ENCODE results near the gene IKBKE.
A peak's percentile ranks its signal among the peaks of the same experiment; 100 is the strongest.

Gene IKBKE

DNA sequence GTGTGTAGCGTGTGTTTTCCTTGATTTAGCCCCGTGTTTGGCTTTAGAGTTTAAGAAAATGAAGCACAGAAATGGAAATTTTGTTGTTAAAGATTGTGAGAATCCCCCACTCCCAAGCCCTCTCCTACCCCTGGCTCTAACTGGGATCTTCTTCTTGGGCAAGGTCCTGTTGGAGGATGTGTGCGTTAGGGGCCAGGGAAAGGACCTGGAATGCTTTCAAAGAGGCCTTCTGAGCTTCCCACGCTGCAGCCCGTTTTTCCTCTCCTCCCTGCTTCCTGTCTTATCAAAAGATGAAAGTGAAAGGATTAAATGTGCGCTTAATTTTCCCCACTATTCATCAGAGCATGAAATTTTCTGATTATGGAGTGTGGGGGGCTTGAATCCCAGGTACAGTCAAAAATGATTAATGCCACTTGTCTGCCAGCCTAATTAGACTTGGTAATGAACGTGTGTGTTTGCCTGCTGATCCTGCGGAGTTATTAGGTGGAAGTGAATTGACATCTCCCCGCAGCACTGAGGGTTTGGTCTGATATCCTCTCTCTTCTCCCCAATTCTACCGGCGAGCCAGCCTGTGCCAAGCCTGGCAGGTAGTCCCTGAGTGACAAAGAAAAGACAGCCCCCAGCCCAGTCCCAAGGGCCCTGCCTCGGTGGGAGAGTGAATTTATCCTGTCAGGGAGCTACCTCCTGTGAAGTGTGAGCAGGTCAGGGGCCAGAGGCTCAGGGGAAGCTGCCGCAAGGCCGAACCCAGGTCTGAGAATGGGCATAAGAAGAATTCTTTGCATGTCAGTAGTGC is 42.0 kb downstream of the IKBKE start:
- TF ChIP-seq GATA2 (IDR thresholded peaks at IDR 0.05; ENCODE audit: low read depth, low read length), result no peak
- TF ChIP-seq GATA3 (IDR thresholded peaks at IDR 0.05; ENCODE audit: low read depth, low read length), result no peak

GRCh38 chr1:206512851-206513180 is 42.5 kb downstream of the IKBKE start:
- TF ChIP-seq GATA3 (IDR thresholded peaks at IDR 0.05; ENCODE audit: low read depth, low read length), result no peak
- TF ChIP-seq GATA2 (IDR thresholded peaks at IDR 0.05; ENCODE audit: low read depth, low read length), result no peak

GRCh38 chr1:206513312-206514111 is 43.2 kb downstream of the IKBKE start:
- no peak for TF ChIP-seq GATA3 (IDR thresholded peaks at IDR 0.05; ENCODE audit: low read depth, low read length)

- peak; percentile 68; the same call in 1 of the 2 replicates for TF ChIP-seq GATA2 (IDR thresholded peaks at IDR 0.05; ENCODE audit: low read depth, low read length)
- TF ChIP-seq GATA3 (IDR thresholded peaks at IDR 0.05; ENCODE audit: low read depth, low read length), result no peak
Observed at GRCh38 chr1:206514813-206515387, 44.6 kb downstream of the IKBKE start.

- TF ChIP-seq GATA3 (IDR thresholded peaks at IDR 0.05; ENCODE audit: low read depth, low read length) (no peak), GATA2 (IDR thresholded peaks at IDR 0.05; ENCODE audit: low read depth, low read length) (no peak)
Observed at GRCh38 chr1:206516728-206516990, 46.4 kb downstream of the IKBKE start.

- TF ChIP-seq GATA2 (IDR thresholded peaks at IDR 0.05; ENCODE audit: low read depth, low read length) (no peak), GATA3 (IDR thresholded peaks at IDR 0.05; ENCODE audit: low read depth, low read length) (no peak)
Observed at GRCh38 chr1:206517784-206518183, 47.5 kb downstream of the IKBKE start.

- TF ChIP-seq GATA3 (IDR thresholded peaks at IDR 0.05; ENCODE audit: low read depth, low read length), result no peak
Observed at GRCh38 chr1:206518206-206518605, 47.9 kb downstream of the IKBKE start.

DNA sequence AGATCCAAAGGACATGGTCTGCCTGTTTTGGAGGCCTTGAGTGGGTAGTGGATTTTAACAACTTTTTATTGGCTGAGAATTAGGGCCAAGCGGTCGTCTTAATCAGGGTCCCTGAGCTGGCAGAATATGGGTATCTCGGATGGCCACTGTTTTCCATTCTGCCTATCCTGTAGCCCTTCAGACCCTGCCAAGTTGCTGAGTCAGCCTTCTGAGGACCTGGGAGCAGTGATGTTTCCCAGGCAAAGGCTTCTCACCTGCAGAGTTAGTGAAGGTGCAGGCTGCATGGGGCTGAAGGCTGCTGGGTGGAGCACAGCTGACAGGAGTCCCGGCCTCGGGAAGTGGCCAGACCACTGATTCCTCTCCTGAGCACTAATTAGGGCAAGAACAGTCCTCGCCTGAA is 48.5 kb downstream of the IKBKE start:
- TF ChIP-seq GATA3 (IDR thresholded peaks at IDR 0.05; ENCODE audit: low read depth, low read length) (no peak), GATA2 (IDR thresholded peaks at IDR 0.05; ENCODE audit: low read depth, low read length) (no peak)

- TF ChIP-seq GATA3 (IDR thresholded peaks at IDR 0.05; ENCODE audit: low read depth, low read length) (no peak), GATA2 (IDR thresholded peaks at IDR 0.05; ENCODE audit: low read depth, low read length) (no peak)
Observed at GRCh38 chr1:206521127-206521526, 50.9 kb downstream of the IKBKE start.

DNA sequence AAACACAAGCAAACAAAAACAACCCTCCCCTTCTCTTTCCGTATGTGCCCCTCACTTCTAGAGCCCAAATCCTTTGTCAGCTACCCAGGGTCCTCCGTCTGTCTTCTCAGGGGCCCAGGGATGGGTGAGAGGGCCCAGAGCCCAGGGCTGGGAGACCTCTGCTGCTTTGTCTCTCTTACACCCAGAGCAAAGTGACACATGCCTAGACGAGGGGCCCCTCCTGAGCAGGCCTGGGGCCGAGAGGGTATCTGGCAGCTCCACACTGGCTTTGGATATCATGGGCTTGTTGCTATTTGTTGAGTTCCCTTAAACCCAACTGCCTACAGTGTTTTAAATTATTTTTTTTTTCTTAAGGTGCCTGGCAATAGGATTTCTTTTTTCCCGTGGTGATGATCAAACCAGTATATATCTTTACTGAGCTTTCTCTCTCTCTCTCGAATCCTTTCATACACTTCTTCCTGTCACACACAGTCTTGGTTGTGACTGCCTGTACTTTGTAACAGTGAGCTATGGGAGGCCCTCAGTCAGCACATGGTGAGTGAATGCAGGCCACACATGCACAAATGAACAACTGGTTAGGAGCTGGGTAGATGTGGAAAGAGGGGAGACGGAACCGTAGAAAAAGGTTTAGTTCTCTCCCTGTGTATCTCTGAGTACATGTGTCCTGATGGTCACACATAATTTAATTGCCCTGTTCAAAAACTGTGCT is 51.6 kb downstream of the IKBKE start:
- no peak for TF ChIP-seq GATA3 (IDR thresholded peaks at IDR 0.05; ENCODE audit: low read depth, low read length)
- TF ChIP-seq GATA2 (IDR thresholded peaks at IDR 0.05; ENCODE audit: low read depth, low read length), result no peak

GRCh38 chr1:206524739-206525364 is 54.6 kb downstream of the IKBKE start:
- no peak for TF ChIP-seq GATA2 (IDR thresholded peaks at IDR 0.05; ENCODE audit: low read depth, low read length)
- no peak for TF ChIP-seq GATA3 (IDR thresholded peaks at IDR 0.05; ENCODE audit: low read depth, low read length)

DNA sequence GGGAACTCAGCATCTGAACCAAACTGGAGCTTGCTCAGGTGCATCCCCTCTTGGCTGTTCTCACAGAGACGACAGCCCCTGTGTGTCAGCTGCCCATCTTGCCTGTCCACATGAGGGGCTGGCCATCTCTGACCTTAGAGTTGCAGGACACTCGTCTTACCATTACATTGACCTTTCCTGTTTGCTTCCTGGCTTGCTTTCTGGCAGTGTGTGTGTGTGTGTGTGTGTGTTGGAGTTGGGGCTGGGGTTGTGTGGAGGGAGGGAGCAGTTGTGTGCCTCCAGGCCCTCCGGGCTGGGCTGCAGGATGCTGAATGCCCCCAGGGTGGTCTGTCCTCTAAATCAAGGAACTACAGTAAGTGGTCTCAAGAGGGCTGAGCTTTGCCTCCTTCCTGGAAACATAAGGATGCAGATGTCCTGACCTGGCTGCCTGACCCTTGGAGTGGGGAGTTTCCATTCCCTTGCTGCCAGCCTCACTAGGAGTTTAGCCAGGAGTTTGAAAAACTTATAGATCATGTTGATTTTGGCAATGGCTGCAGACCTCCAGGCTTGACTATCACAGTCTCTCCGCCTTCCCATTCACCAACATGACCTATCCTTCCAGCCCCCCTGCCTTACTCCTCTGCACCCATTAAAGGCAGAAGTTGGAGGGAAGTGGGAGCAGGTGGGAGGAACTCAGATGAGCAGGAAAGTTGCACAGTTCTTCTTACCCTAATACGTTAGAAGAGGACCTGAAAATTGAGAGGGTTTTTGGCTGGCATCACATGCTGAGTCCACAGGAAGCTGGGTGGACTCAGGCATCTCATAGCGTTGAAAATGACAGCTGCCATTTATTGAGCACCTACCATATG is 56.0 kb downstream of the IKBKE start:
- TF ChIP-seq GATA3 (IDR thresholded peaks at IDR 0.05; ENCODE audit: low read depth, low read length), result no peak
- no peak for TF ChIP-seq GATA2 (IDR thresholded peaks at IDR 0.05; ENCODE audit: low read depth, low read length)

DNA sequence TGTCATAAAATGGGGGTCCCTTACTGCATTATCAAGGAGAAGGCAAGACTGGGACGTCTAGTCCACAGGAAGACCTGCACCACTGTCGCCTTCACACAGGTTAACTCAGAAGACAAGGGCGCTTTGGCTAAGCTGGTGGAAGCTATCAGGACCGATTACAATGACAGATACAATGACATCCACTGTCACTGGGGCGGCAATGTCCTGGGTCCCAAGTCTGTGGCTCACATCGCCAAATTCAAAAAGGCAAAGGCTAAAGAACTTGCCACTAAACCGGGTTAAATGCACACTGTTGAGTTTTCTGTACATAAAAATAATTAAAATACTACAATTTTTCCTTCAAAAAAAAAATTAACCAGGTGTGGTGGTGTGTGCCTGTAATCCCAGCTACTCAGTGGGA is 59.1 kb downstream of the IKBKE start:
- TF ChIP-seq GATA2 (IDR thresholded peaks at IDR 0.05; ENCODE audit: low read depth, low read length), result no peak
- TF ChIP-seq GATA3 (IDR thresholded peaks at IDR 0.05; ENCODE audit: low read depth, low read length), result no peak
